ENCODE data around the gene GPRIN3. TPM values are rescaled to one million over a fixed set of nuclear protein-coding genes. Genes with fewer than 3 reads are reported as not detected.

Gene GPRIN3
- polyA plus RNA-seq, 12 donors: 3.0 to 5.2 (median 3.6) TPM; not detected in 1

DNA sequence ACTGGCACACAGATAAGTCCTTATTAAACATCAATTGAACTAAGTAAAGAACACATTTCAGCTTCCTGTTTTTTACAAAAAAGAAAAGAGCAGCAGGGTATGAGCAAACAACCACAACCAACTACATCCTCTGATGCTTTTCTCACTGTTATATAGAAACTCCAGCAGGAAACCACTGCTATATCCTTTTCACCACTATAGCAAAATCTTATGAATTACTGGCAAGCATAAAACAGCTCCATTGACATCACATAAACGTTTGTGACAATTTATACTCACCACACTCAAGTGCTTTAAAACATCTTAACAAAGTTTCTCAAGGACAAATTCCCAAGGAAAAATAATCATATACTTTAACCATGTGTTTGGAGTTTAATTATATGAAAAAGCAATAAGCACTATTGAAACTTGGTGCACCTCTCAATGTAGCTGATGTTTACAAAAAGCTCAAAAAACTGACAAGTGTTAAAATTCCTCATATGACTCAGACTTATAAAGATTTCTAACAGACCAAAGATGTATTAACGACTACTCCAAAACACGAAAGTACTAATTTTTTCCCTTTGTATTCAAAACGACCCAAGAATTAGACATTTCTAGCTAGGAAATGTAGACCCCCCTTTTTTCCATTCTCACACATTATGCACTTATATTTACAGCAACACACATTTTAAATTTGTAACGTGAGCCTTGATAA is 12.9 kb downstream of the GPRIN3 start:
- DNase-seq: no peak

DNA sequence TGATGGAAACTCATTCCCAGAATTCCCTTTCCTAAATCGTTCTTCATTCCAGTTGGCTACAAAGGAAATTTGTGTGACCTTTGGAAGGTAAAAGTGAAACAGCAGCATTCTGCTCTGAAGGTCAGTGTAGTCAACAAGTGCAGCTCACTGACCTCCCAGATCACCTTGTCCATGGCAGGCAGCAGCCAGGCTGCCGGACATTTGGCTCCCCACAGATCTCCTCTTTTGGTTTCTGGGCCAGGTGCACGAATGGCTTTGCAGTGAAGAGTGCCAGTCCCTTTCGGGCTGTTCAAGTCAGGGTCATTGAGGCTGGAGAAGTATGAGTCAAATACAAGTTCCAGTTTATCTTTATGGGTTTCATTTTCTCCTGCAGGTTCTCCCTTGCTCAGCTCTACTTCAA is 14.3 kb downstream of the GPRIN3 start:
- no peak for DNase-seq

DNA sequence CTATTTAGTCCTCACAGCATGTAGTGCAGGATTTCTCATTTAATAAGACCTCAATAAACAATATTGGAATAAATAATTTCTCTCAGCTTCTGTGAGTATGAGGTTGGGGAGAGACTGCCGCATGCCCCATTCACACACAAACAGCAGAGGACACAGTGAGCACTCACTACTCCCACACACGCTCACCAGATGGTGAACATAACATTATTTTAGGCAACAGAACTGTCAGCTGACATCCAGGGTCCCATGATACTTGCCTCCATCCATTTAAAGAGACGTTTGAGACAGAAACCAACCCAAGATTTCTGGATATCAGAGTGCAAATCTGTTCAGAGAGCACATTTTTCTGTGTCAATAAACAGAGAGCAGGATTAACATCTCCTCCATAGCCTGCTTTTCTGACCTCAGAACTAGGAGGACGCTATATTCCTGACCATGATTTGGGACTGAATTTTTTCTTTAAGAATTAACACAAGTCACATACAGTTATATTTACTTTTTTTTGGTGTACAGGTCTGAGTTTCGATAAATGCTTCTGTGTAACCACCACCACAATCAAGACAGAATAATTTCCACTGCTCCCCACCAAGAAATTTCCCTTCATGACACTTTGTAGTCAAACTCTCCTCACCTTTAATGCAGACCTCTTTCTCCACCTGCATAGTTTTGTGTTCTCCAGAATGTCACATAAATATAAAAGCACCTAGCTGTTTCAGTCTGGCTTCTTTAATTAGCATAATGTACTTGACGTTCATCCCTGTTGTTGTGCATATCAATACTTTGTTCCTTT is 16.7 kb downstream of the GPRIN3 start:
- DNase-seq: no peak

DNA sequence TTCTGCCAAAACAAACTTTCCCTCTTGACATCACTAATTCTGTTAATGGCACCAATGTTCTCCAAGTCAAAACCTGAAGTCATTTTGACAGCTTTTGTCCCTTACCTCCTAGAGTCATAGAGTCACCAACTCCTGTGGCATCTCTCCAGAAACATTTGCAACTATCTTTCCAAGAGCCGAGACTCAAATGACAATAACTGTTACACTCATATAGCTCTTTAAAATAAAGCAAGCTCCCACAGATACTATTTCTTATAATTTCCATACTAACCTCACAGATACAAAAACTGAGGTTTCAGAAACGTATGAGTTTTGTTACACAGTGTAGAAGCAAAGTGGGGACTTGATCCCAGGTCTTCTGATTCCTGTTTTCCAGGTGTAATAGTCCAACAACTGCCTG is 18.3 kb downstream of the GPRIN3 start:
- DNase-seq: no peak

DNA sequence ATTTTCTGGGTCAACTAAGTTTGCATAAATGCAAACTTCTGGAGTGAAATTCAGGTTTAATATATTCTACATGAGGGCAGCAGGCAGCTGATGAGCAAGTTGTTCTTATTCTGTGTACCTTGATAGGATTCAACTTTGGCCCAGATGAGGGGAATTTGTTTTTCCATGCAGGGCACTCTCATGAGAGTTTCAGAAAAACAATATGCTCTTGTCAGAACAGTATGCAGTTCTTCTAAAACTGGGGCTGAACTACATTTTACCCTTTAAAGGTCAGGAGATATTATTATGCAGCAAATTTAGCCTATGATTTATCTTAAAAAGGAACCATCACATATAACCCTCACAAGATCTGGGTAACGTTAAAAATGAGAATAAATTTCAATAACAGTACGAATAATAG is 19.2 kb downstream of the GPRIN3 start:
- no peak for DNase-seq

DNA sequence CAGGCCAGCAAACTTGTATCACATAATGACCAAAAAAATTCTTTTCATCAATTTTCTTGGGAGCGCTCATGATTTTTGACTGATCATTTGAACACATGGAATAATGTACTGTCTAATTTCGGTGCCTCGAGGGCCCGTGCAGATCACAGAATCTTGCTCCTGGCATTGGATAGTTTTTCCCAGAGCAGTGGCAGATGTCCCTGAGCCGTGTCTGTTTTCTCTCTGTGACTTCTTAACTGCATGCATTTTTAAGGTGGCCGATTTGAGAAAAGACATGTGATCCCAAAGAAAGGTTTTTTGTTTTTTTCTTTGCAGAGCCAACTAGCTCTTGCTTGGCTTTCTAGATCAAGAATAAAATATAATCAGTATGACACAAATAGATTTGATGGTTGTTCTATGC is 19.7 kb downstream of the GPRIN3 start:
- DNase-seq: no peak

DNA sequence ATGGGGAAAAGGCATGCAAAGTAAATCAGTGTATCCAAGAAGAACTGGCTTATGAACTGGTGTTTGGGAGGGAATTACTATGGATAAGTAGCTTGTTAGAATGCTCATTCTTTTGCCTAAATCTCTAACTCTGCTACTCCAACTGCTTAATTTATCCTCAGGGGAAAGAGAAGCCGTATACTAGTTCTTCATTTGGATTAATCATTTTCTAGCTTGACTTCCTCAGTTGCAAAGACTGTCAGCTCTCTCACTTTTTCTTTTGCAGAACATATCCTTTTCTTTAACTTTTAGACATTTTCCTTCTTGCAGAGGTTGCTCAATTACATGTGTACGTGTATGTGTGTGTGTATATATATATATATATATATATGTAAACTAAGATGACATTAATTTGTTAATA is 21.9 kb downstream of the GPRIN3 start:
- DNase-seq: no peak

DNA sequence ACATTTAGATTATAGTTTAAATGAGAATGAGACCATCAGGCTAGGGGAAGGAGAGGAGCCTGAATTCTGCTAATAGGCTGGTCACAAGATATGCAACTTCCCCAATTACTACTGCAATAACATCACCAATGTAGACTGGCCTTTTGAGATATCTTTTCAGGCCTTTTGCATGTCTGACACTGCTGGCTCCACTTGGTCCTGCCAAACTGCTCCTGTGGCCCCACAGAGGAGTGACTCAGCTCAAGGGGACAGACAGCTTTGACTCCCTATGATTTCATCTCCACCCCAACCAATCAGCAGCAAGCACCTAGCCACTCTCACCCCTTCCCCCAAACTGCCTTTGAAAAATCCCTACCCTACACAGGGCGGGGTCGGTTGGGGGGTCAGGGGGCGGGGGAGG is 22.8 kb downstream of the GPRIN3 start:
- DNase-seq: no peak

DNA sequence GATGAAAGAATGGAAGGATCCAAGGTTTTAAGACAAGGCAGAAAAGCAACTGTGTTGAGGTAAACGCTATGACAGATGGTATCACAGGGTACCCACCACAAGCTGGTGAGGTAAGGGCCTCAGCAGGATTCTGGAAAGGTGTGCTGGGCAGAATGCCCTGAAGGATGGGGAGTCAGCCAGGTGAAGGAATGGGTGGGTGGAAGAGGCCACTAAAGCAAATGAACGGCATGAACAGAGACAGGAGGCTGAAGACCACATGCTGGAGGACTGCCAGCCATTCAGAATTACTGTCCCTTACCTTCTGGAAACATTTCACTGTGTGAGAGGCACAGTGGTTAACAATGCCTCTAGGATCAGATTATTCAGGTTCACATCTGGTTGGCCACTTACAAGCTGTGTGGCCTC is 23.6 kb downstream of the GPRIN3 start:
- DNase-seq: no peak

DNA sequence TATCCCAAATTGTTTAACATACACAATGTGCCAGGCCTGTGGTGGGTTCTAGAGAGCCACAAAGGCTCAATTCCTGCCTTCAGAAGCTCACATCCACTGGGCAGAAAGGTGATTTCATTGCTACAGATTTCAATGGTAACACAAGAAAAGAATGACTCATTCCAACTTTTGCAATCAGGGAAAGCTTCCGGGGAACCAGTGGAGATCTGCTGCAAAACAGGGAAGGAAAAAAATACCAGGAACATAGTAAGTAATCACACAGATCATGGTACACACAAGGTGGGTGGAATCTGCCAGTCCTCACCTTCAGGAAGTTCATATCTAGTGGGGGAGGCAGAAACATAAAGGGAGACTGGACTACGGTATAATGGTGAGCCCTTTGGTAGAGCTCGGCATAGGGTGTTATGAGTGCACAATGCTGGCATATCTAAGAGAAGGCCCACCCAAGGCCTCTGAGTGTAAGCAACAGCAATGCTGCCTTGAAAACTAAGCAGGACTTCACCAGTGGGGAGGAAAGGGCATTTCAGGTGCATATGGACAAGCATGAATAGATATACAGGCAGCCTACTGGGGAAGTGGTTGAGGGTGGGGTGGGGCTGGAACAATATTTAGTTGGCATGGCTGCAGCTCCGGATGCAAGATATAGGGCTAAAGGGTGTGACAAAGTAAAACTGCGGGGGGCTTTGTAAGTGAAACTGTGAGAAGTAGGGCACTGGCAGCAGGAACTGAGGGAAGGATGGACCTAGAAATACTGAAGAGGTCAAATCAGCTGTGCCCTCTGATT is 24.2 kb downstream of the GPRIN3 start:
- no peak for DNase-seq

DNA sequence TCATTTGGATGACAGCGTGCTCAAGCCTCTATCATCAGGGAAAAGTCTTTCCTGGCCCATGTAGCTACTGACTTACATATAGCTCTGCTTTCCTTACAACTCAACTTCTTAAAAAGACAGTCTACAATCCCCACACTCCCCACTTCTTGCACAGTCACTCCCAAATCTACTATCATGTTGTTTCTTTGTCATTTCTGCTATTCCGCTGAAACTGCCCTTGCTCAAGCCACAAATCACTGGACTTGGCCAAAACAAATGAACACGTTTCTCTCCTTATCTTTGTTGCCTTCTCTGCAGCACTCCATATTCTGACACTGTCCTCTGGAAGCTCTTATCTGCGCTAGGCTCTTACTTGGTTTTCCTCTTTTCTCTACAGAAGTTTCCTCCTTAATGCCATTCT is 28.2 kb downstream of the GPRIN3 start:
- no peak for DNase-seq

DNA sequence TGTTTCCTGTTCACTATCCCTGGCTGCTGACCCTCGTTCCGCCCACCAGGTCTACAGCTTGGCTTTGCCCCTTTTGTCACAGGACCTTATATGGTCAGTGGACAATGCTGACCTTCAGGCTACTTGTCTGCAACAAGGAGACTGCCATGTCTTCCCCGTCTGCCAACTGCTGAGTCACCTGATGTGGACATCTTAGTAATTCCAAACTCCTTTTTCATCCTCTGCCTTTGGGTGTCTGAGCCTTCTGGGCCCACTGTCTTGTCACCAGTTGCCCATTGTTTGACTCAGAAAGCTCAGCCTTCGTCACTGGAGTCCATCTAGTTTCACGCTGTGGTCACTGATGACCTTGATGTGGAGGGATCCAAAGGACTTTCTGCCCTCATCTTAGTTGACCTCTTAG is 30.2 kb downstream of the GPRIN3 start:
- DNase-seq: no peak

DNA sequence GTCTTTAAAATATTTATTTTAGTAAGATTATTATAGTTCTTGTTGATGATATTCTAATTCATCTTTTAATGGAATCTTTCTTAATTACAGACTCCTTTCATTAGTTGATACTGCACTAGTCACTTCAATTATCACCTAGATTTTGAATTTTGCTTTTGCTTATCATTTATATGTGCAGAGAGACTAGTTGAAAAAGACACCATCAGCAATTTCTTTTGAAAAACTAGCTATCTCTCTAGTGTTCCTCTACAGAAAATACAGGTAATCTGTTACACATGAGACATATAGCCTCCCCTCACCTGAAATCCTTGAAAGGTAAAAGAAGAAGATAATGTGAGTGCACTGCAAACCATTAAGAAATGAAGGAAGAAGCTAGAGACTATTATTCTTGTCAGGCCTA is 31.3 kb downstream of the GPRIN3 start:
- no peak for DNase-seq

DNA sequence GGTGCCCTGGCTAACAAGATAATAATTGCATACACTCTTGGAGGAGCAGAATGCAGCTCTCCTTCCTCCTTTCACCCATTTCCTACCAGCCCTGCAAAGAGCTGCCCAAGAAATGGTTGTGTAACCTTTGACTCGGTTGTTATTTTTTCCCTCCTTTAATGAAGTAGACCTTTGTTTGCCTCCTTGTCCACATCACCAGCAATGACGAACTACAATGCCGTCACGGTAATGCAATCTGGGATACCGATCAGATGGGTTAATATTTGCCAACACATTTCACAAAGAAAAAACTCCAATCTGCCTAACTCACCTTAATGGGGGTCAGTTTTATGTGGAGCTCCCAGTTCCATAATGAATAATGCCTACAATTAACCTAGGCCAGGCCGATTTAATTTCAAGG is 32.0 kb downstream of the GPRIN3 start:
- DNase-seq: no peak

DNA sequence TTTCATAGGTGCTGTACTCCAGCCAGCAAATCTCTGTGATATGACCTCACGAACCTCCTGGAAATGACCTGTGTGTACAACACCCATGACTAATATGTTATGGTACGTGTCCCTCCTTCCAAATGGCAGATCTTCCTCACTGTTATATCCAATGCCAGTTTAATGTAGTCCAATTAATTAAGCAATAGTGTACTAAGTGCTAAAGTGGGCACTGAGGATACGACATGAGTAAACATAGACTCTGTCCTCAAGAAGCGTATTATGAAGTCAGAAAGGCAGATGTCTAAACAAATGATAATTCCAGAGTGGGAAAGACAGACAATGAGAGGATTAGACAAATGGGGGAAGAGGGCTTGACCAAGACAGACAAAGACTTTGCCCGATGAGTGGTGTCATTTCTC is 33.9 kb downstream of the GPRIN3 start:
- DNase-seq: no peak

DNA sequence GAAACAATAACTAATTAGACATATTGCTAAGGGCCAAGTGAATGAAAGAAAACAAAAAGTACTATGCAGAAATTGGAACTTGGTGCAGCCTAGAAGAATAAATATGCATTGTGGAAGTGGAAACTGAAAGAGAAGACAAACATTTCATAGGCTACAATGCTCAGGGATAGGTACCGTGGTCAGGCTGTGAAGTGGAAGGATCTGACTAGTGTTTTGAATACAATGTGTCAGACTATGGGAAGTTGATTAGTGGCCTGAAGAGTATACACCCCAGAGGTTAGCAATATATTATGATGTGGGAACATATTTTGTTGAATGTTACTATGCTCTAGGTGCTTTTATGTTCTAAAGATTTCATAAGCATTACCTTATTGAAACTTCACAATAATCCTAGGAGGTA is 36.8 kb downstream of the GPRIN3 start:
- no peak for DNase-seq

DNA sequence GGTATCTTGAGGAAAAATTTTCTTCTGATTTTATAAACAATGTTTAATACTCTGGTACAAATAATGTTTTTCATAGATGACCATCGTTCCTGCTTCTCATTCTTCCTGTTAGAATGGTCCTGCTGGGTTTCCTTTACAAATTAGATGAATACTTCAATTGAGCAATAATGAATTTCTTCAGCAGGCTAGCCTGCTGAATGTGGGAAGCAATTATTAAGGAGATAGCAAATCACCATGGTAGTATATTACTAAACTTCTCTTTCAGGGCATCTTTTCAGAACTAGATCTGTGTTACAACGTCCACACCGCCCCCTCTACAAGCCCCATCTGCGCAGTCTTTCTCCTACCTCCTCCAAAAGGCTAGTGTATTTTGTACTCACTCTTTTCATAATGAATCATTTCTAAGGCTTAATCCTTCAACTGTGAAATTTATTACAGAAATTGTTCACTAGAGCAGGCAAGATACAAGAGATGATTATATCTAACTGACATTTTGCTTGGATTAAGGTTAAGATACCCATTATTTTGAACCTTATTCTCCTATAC is 38.4 kb downstream of the GPRIN3 start:
- no peak for DNase-seq

DNA sequence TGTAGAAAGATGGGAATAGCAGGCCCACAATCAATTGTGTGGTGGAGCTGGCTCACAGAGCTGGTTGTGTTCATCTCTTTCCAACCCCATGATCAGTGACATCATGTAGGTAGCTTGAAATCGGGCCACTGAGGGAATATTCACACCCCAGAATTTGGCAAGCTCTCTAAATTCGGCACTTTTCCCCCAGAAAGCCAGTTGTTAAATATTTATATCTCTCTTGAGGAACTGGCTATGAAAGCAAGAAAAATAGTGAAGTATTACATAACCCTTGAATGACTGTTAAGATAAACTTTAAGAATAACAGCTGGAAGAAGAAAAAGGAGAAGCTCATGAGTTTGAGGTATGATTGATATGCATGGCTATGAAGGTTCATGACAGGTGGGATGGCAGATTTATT is 38.9 kb downstream of the GPRIN3 start:
- no peak for DNase-seq

DNA sequence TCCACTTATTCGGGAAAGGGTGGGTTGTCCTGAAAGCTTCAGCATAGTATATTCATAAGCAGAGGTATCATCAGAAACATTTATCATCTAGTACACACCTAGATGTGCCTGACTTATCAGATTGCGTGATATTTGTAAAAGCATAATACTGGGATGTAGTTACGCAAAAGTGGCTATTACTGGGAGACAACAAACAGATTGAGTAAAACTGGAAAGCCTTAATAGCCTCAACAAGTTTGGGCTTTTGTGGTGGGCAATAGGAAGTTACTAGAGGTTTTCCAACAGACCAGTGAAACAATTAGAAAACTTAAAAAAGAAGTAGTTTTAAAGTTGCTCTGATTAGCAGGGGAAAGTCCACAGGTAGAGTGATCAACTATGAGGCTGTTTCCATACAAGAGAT is 39.8 kb downstream of the GPRIN3 start:
- no peak for DNase-seq

DNA sequence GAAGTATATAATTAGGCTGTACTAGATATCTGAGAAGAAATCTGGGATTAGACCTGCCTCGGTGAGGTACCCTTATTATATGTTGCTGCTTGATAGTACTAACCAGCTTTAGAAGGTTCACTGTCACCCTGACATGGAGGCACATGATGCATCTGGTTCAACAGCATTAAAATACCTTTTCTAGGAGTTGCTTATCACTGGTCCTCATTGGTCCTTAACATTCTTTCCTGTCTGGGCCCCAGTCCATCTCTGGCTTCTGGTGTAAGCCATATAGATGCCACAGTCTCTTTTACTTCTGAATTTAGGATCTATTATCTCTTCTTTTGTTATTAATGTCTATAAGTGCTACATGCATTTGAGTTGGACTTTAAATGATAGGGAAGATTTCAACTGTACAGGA is 40.2 kb downstream of the GPRIN3 start:
- no peak for DNase-seq

DNA sequence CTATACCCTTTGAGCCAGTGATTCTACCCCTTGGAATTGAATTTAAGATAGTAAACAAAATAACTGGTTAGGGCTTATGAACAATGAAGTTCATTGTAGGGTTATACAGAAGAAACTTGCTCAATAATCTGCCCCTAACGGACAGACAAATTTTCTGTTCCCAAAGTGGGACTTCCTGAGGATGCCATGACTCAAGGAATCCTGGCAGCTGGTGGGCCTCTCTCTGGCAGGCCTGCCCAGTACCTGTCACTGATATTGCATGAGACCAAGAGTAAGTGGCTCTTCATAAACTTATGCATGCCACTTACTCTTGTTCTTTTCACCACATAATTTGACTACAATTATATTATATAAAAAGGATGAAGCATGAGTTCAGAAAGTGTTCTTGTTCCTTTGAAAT is 41.5 kb downstream of the GPRIN3 start:
- DNase-seq: no peak

DNA sequence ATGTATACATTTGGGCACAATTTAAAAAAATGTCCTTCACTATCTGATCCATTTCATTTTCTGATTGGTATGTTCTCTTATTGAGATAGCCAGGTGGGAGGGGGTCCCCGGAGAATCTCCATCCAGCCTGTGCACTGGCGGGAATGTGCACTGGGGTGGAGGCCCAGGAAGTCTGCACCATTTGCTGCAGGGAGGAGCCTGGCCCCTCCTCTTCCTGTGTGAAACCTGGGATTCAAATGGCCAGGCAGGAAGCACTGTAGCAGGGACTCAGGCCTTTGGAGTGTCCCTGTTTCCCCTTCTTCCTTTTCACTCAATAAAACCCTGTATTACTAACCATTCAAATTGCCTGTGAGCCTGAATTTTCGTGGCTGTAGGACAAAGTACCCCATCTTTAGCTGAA is 44.3 kb downstream of the GPRIN3 start:
- DNase-seq: no peak
